Activated T-cell treated with anti-CD3 and anti-CD28 coated beads, Interleukin-2, amount 50 U/mL, for 72 hours (primary cell): ENCODE results near the gene TENM4. TPM values are rescaled to one million over a fixed set of nuclear protein-coding genes. Genes with fewer than 3 reads are reported as not detected.

Experiments
- ATAC-seq, 2 donors: fragments of 150-1000 bp; cut with Tn5 transposase; replicated peaks in 1 of 2; 2 replicates each; pipeline ENCODE4 v1.10.0; 2021; ENCODE audit warnings: moderate library complexity in 2 of 2, mild to moderate bottlenecking in 1 of 2
- DNase-seq, 2 donors: peaks; one replicate each; pipeline ENCODE4 v3.0.0; 2021 to 2022; ENCODE audit warnings: mixed read lengths in 1 of 2
- H3K27ac Mint-ChIP-seq: one replicate; pipeline ENCODE4 v1.8.0; 2022; ENCODE audit warnings: mild to moderate bottlenecking, moderate library complexity, mixed read lengths
- H3K27me3 Mint-ChIP-seq: one replicate; pipeline ENCODE4 v1.8.0; 2022; ENCODE audit warnings: low read depth, mixed read lengths
- H3K36me3 Mint-ChIP-seq, 2 donors: one replicate each; pipeline ENCODE4 v1.8.0; 2022; ENCODE audit warnings: mixed read lengths in 2 of 2, mild to moderate bottlenecking in 1 of 2; ENCODE audit not compliant: insufficient read depth in 2 of 2
- H3K4me1 Mint-ChIP-seq: one replicate; pipeline ENCODE4 v1.8.0; 2022; ENCODE audit warnings: low read depth, mixed read lengths
- H3K4me3 Mint-ChIP-seq, 2 donors: one replicate each; pipeline ENCODE4 v1.8.0; 2022; ENCODE audit warnings: mild to moderate bottlenecking in 2 of 2, mixed read lengths in 2 of 2, moderate library complexity in 2 of 2
- H3K9me3 Mint-ChIP-seq, 2 donors: one replicate each; pipeline ENCODE4 v1.8.0; 2022; ENCODE audit warnings: mixed read lengths in 2 of 2
- total RNA-seq, 2 donors: library from RNA; stranded (reverse); gene quantifications; one replicate each; pipeline ENCODE4 v1.2.3, GENCODE V29; 2022

Gene TENM4
- total RNA-seq, 2 donors from 2014 or later = 0.21 TPM; not detected in 1

GRCh38 chr11:79081471-79082031, 359.3 kb downstream of the TENM4 start:
- Mint-ChIP-seq H3K4me1 (no peaks in the 10 kb centered on the region), H3K27me3 (no peaks in the 10 kb centered on the region), H3K4me3 (no peak overlapping the region), H3K27ac (no peak overlapping the region), H3K9me3 (no peaks in the 10 kb centered on the region), H3K36me3 (no peaks in the 10 kb centered on the region)
- ATAC-seq (no peak), DNase-seq (no peak)

GRCh38 chr11:79080551-79080950, 360.3 kb downstream of the TENM4 start:
- Mint-ChIP-seq H3K36me3 (peaks cover 0 to 2% of the 10 kb centered on the region in 2 donors), H3K27ac (no peak overlapping the region), H3K4me3 (no peak overlapping the region), H3K4me1 (no peaks in the 10 kb centered on the region), H3K9me3 (peaks cover 1 to 2% of the 10 kb centered on the region in 2 donors), H3K27me3 (no peaks in the 10 kb centered on the region)
- ATAC-seq = no peak
- DNase-seq = no peak

GRCh38 chr11:79078999-79079398, 361.8 kb downstream of the TENM4 start:
- Mint-ChIP-seq H3K4me3 (no peak overlapping the region), H3K9me3 (peaks cover 1 to 2% of the 10 kb centered on the region in 2 donors), H3K4me1 (no peaks in the 10 kb centered on the region), H3K36me3 (peaks cover 0 to 2% of the 10 kb centered on the region in 2 donors), H3K27me3 (no peaks in the 10 kb centered on the region), H3K27ac (no peak overlapping the region)
- ATAC-seq (no peak), DNase-seq (no peak)

- Mint-ChIP-seq H3K27me3 (no peaks in the 10 kb centered on the region), H3K36me3 (peaks cover 0 to 2% of the 10 kb centered on the region in 2 donors), H3K9me3 (peaks cover 1 to 2% of the 10 kb centered on the region in 2 donors), H3K4me1 (no peaks in the 10 kb centered on the region), H3K4me3 (no peak overlapping the region), H3K27ac (no peak overlapping the region)
- no peak for ATAC-seq
- no peak for DNase-seq
These were observed 362.4 kb downstream of the TENM4 start for GRCh38 chr11:79078456-79078855.

- Mint-ChIP-seq H3K9me3 (peaks cover 1 to 2% of the 10 kb centered on the region in 2 donors), H3K4me3 (no peak overlapping the region), H3K27me3 (no peaks in the 10 kb centered on the region), H3K36me3 (peaks cover 0 to 2% of the 10 kb centered on the region in 2 donors), H3K4me1 (no peaks in the 10 kb centered on the region), H3K27ac (no peak overlapping the region)
- ATAC-seq (no peak), DNase-seq (no peak)
These were observed 363.0 kb downstream of the TENM4 start for GRCh38 chr11:79077702-79078330.

GRCh38 chr11:79076526-79077115, 364.2 kb downstream of the TENM4 start:
- no peaks in the 10 kb centered on the region for H3K4me1 Mint-ChIP-seq
- no peak for ATAC-seq

GRCh38 chr11:79074547-79074946, 366.3 kb downstream of the TENM4 start:
- Mint-ChIP-seq H3K36me3 (peaks cover 0 to 2% of the 10 kb centered on the region in 2 donors), H3K27ac (no peak overlapping the region), H3K9me3 (peaks cover 1 to 2% of the 10 kb centered on the region in 2 donors), H3K4me1 (no peaks in the 10 kb centered on the region), H3K4me3 (no peak overlapping the region), H3K27me3 (no peaks in the 10 kb centered on the region)
- ATAC-seq (no peak), DNase-seq (no peak)

More at GRCh38 chr11:79076526-79077115, 364.2 kb downstream of the TENM4 start:
- DNase-seq = peak; percentile 2 to 15
- Mint-ChIP-seq H3K36me3 (peaks cover 0 to 2% of the 10 kb centered on the region in 2 donors), H3K27me3 (no peaks in the 10 kb centered on the region), H3K27ac (no peak overlapping the region), H3K4me3 (no peak overlapping the region), H3K9me3 (peaks cover 1 to 2% of the 10 kb centered on the region in 2 donors)

GRCh38 chr11:79071190-79071589, 369.6 kb downstream of the TENM4 start:
- no peak for ATAC-seq
- DNase-seq = no peak
- Mint-ChIP-seq H3K9me3 (peaks cover under 1 to 2% of the 10 kb centered on the region in 2 donors), H3K27ac (no peak overlapping the region), H3K4me3 (no peak overlapping the region), H3K36me3 (peaks cover 0 to 2% of the 10 kb centered on the region in 2 donors), H3K27me3 (peaks cover 8% of the 10 kb centered on the region), H3K4me1 (no peaks in the 10 kb centered on the region)

- no peaks in the 10 kb centered on the region for H3K4me1 Mint-ChIP-seq
- ATAC-seq (no peak), DNase-seq (no peak)
- no peaks in the 10 kb centered on the region for H3K36me3 Mint-ChIP-seq
- no peaks in the 10 kb centered on the region for H3K9me3 Mint-ChIP-seq
- no peak overlapping the region for H3K27ac Mint-ChIP-seq
- H3K27me3 Mint-ChIP-seq = peaks cover 13% of the 10 kb centered on the region
- H3K4me3 Mint-ChIP-seq = no peak overlapping the region
These were observed 370.3 kb downstream of the TENM4 start for GRCh38 chr11:79070518-79070917.

GRCh38 chr11:79069504-79069903, 371.3 kb downstream of the TENM4 start:
- DNase-seq (no peak), ATAC-seq (no peak)
- Mint-ChIP-seq H3K4me3 (no peak overlapping the region), H3K4me1 (no peaks in the 10 kb centered on the region), H3K36me3 (no peaks in the 10 kb centered on the region), H3K27ac (no peak overlapping the region), H3K27me3 (peaks cover 13% of the 10 kb centered on the region), H3K9me3 (no peaks in the 10 kb centered on the region)

GRCh38 chr11:79068356-79068755, 372.5 kb downstream of the TENM4 start:
- no peak for DNase-seq
- Mint-ChIP-seq H3K4me3 (no peak overlapping the region), H3K27ac (no peak overlapping the region), H3K27me3 (peaks cover 13% of the 10 kb centered on the region), H3K4me1 (no peaks in the 10 kb centered on the region), H3K9me3 (no peaks in the 10 kb centered on the region), H3K36me3 (no peaks in the 10 kb centered on the region)
- no peak for ATAC-seq

- Mint-ChIP-seq H3K4me3 (no peak overlapping the region), H3K27ac (no peak overlapping the region), H3K9me3 (no peaks in the 10 kb centered on the region), H3K36me3 (no peaks in the 10 kb centered on the region), H3K4me1 (no peaks in the 10 kb centered on the region), H3K27me3 (peaks cover 13% of the 10 kb centered on the region)
- DNase-seq (no peak), ATAC-seq (no peak)
These were observed 373.5 kb downstream of the TENM4 start for GRCh38 chr11:79067352-79067679.

- H3K27me3 Mint-ChIP-seq = peaks cover 13% of the 10 kb centered on the region
- H3K9me3 Mint-ChIP-seq = no peaks in the 10 kb centered on the region
- ATAC-seq (no peak), DNase-seq (no peak)
- no peak overlapping the region for H3K4me3 Mint-ChIP-seq
- H3K27ac Mint-ChIP-seq = no peak overlapping the region
- H3K4me1 Mint-ChIP-seq = no peaks in the 10 kb centered on the region
- H3K36me3 Mint-ChIP-seq = no peaks in the 10 kb centered on the region
These were observed 374.1 kb downstream of the TENM4 start for GRCh38 chr11:79066456-79067351.
